Adipocyte (in vitro differentiated cells): ENCODE measurements around the gene AIG1.

Source experiments
- DNase-seq: peaks from one replicate; pipeline ENCODE4 v3.0.0-alpha.2; 2015; ENCODE audit warnings: low read depth
- H3K27me3 ChIP-seq: replicated peaks from 2 replicates; pipeline ENCODE4 v1.7.0; 2013; ENCODE audit warnings: mild to moderate bottlenecking, low read length, moderate library complexity; ENCODE audit not compliant: control insufficient read depth, insufficient read depth
- H3K36me3 ChIP-seq: 2 replicates; pipeline ENCODE4 v1.7.0; 2013; ENCODE audit warnings: low read length, mild to moderate bottlenecking, moderate library complexity; ENCODE audit not compliant: control insufficient read depth, insufficient read depth, severe bottlenecking
- H3K4me1 ChIP-seq: 2 replicates; pipeline ENCODE4 v1.7.0; 2013; ENCODE audit warnings: mild to moderate bottlenecking, low read length, moderate library complexity; ENCODE audit not compliant: control insufficient read depth, insufficient read depth
- H3K4me3 ChIP-seq: 2 replicates; pipeline ENCODE4 v1.7.0; 2013; ENCODE audit warnings: mild to moderate bottlenecking, low read length, moderate library complexity
- H3K9ac ChIP-seq: 2 replicates; pipeline ENCODE4 v1.7.0; 2013; ENCODE audit warnings: mild to moderate bottlenecking, low read length, moderate library complexity
- H3K9me3 ChIP-seq: 2 replicates; pipeline ENCODE4 v1.7.0; 2013; ENCODE audit warnings: mild to moderate bottlenecking, low read length, moderate library complexity; ENCODE audit not compliant: control insufficient read depth

The AIG1 gene

GRCh38 chr6:143376861-143377260 is 316.2 kb downstream of the AIG1 start:
- Histone ChIP-seq H3K9ac (no peak overlapping the region), H3K4me3 (no peak overlapping the region), H3K27me3 (peaks cover 2% of the 10 kb centered on the region), H3K4me1 (no peaks in the 10 kb centered on the region), H3K9me3 (peaks cover 3% of the 10 kb centered on the region), H3K36me3 (no peaks in the 10 kb centered on the region)
- no peak for DNase-seq

- H3K9ac ChIP-seq: no peak overlapping the region
- no peaks in the 10 kb centered on the region for H3K36me3 ChIP-seq
- no peaks in the 10 kb centered on the region for H3K27me3 ChIP-seq
- no peak overlapping the region for H3K4me3 ChIP-seq
- H3K9me3 ChIP-seq: peaks cover 7% of the 10 kb centered on the region
- DNase-seq: no peak
- no peaks in the 10 kb centered on the region for H3K4me1 ChIP-seq
Measured at GRCh38 chr6:143385636-143386035, 324.9 kb downstream of the AIG1 start.

- no peak for DNase-seq
- Histone ChIP-seq H3K4me3 (no peak overlapping the region), H3K4me1 (no peaks in the 10 kb centered on the region), H3K9me3 (no peaks in the 10 kb centered on the region), H3K36me3 (no peaks in the 10 kb centered on the region), H3K9ac (no peak overlapping the region), H3K27me3 (no peaks in the 10 kb centered on the region)
Measured at GRCh38 chr6:143390278-143390677, 329.6 kb downstream of the AIG1 start.
